Fibroblast of skin of right quadriceps (primary cell): ENCODE measurements around the gene MUC21.
"Not testable (repeated sequence)": the region's sequence is repeated elsewhere in the genome, so short reads cannot be mapped to it uniquely, and the experiment has no call there.

ENCODE experiments used
- DNase-seq: peaks from one replicate; pipeline ENCODE4 v3.0.0-alpha.2; 2013

The MUC21 gene

GRCh38 chr6:30970946-30971345 is 12.6 kb upstream of the MUC21 start:
- DNase-seq: no peak

- no peak for DNase-seq
These were observed 10.7 kb upstream of the MUC21 start for GRCh38 chr6:30972816-30973215.

- no peak for DNase-seq
These were observed 8.8 kb upstream of the MUC21 start for GRCh38 chr6:30974490-30975252.

- peak; percentile 44 for DNase-seq
These were observed 4.4 kb upstream of the MUC21 start for GRCh38 chr6:30979141-30979540.

GRCh38 chr6:30979690-30980089 is 3.8 kb upstream of the MUC21 start:
- DNase-seq: no peak

- DNase-seq: peak; percentile 79
These were observed 1.4 kb upstream of the MUC21 start for GRCh38 chr6:30981942-30982772.

- DNase-seq: no peak
These were observed 2.0 kb downstream of the MUC21 start for GRCh38 chr6:30985490-30985889.

GRCh38 chr6:30987304-30987703 is 3.8 kb downstream of the MUC21 start:
- DNase-seq: no peak

- no peak for DNase-seq
These were observed 4.8 kb downstream of the MUC21 start for GRCh38 chr6:30988209-30988825.

- no peak for DNase-seq
These were observed 7.0 kb downstream of the MUC21 start for GRCh38 chr6:30990422-30991086.

- no peak for DNase-seq
These were observed 8.4 kb downstream of the MUC21 start for GRCh38 chr6:30991891-30992290.

- DNase-seq: no peak
These were observed 13.8 kb downstream of the MUC21 start for GRCh38 chr6:30997301-30997700.

- no peak for DNase-seq
These were observed 15.3 kb downstream of the MUC21 start for GRCh38 chr6:30998785-30999184.

GRCh38 chr6:31000067-31000860 is 16.7 kb downstream of the MUC21 start:
- DNase-seq: not testable (repeated sequence)

GRCh38 chr6:31001281-31001888 is 17.9 kb downstream of the MUC21 start:
- DNase-seq: no peak

- DNase-seq: no peak
These were observed 19.0 kb downstream of the MUC21 start for GRCh38 chr6:31002471-31002870.

GRCh38 chr6:31004794-31005193 is 21.3 kb downstream of the MUC21 start:
- no peak for DNase-seq

- no peak for DNase-seq
These were observed 21.9 kb downstream of the MUC21 start for GRCh38 chr6:31005249-31006020.

GRCh38 chr6:31007694-31008093 is 24.2 kb downstream of the MUC21 start:
- peak; percentile 92 for DNase-seq

- DNase-seq: no peak
These were observed 24.6 kb downstream of the MUC21 start for GRCh38 chr6:31008165-31008564.

GRCh38 chr6:31009731-31010130 is 26.2 kb downstream of the MUC21 start:
- DNase-seq: no peak
